A549 (cell line): ENCODE measurements around the gene ARHGEF37.

ENCODE experiments used
- CHD2 ChIP-seq: fragments of 150-350 bp; IDR thresholded peaks from 2 replicates; pipeline ENCODE4 v1.6.1; 2014; ENCODE audit warnings: low read length; ENCODE audit not compliant: partially characterized antibody
- CHD4 ChIP-seq: fragments of 200-600 bp; sonication (generic); IDR thresholded peaks from 2 replicates; pipeline ENCODE4 v1.6.1; 2016; ENCODE audit warnings: antibody characterized with exemption, mild to moderate bottlenecking, borderline replicate concordance
- EP300 ChIP-seq, 2 experiments: fragments of >200 bp; sonication (Bioruptor Twin); formaldehyde crosslinking; IDR thresholded peaks; 2 replicates in 1 of 2; 3 replicates in 1 of 2; pipeline ENCODE4 v1.6.1; 2016 to 2017
- HDAC2 ChIP-seq: fragments of 200-600 bp; sonication (generic); IDR thresholded peaks from 2 replicates; pipeline ENCODE4 v1.6.1; 2016
- POLR2A ChIP-seq: IDR thresholded peaks from 2 replicates; pipeline ENCODE4 v1.6.1; 2012; ENCODE audit warnings: mild to moderate bottlenecking, low read length
- RAD21 ChIP-seq, 2 experiments: fragments of >200 bp in 1 of 2; sonication (Bioruptor Twin) in 1 of 2; formaldehyde crosslinking in 1 of 2; IDR thresholded peaks in 1 of 2; conservative IDR thresholded peaks in 1 of 2; 2 replicates in 1 of 2; 3 replicates in 1 of 2; pipeline ENCODE4 v1.6.1; 2012 to 2018; ENCODE audit warnings: inconsistent platforms in 1 of 2
- RARB ChIP-seq: fragments of 250-450 bp; sonication (Bioruptor Pico); IDR thresholded peaks from 2 replicates; pipeline ENCODE4 v1.8.0; 2021; ENCODE audit warnings: mild to moderate bottlenecking, moderate library complexity
- RCOR1 ChIP-seq: fragments of 150-350 bp; IDR thresholded peaks from 2 replicates; pipeline ENCODE4 v1.6.1; 2014; ENCODE audit warnings: antibody characterized with exemption, low read length, low read depth
- TF ChIP-seq, protein P1 (sequence below): fragments of >200 bp; sonication (Bioruptor Twin); formaldehyde crosslinking; IDR thresholded peaks from 3 replicates; pipeline ENCODE4 v1.5.1; 2016
- TF ChIP-seq, protein P2 (sequence below): fragments of 450-650 bp; IDR thresholded peaks from 2 replicates; pipeline ENCODE4 v1.6.1; 2014; ENCODE audit warnings: antibody characterized with exemption
- TF ChIP-seq, protein P3 (sequence below): fragments of 200-600 bp; sonication (generic); IDR thresholded peaks from 2 replicates; pipeline ENCODE4 v1.6.1; 2016; ENCODE audit warnings: antibody characterized with exemption, mild to moderate bottlenecking, moderate library complexity

DNA sequence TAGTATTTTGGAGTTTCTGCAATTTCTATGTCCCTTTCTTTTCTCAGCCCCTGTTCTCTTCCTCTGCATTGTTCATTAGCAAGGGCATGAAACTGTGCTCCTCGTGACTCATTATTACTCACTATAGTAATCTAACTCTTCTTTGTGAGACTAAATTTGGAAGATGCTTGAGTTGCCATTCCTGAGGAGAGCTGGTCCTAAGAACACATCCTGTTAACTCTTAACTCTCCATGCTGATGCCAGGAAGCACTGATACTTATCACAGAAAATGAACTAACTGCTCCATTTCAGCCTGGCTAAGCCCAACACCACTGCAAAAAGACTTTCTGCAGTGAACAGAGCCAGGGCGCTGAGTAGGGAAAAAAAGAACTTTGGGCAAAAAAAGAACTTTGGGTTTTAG, 19.4 kb upstream of the ARHGEF37 start:
- TF ChIP-seq, protein P1, sequence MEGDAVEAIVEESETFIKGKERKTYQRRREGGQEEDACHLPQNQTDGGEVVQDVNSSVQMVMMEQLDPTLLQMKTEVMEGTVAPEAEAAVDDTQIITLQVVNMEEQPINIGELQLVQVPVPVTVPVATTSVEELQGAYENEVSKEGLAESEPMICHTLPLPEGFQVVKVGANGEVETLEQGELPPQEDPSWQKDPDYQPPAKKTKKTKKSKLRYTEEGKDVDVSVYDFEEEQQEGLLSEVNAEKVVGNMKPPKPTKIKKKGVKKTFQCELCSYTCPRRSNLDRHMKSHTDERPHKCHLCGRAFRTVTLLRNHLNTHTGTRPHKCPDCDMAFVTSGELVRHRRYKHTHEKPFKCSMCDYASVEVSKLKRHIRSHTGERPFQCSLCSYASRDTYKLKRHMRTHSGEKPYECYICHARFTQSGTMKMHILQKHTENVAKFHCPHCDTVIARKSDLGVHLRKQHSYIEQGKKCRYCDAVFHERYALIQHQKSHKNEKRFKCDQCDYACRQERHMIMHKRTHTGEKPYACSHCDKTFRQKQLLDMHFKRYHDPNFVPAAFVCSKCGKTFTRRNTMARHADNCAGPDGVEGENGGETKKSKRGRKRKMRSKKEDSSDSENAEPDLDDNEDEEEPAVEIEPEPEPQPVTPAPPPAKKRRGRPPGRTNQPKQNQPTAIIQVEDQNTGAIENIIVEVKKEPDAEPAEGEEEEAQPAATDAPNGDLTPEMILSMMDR, result no peak
- TF ChIP-seq, protein P2, sequence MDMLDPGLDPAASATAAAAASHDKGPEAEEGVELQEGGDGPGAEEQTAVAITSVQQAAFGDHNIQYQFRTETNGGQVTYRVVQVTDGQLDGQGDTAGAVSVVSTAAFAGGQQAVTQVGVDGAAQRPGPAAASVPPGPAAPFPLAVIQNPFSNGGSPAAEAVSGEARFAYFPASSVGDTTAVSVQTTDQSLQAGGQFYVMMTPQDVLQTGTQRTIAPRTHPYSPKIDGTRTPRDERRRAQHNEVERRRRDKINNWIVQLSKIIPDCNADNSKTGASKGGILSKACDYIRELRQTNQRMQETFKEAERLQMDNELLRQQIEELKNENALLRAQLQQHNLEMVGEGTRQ, result no peak; the same call in 1 of the 2 replicates
- TF ChIP-seq RAD21 (conservative IDR thresholded peaks at IDR 0.05 in 1 of 2, IDR thresholded peaks at IDR 0.05 in 1 of 2) (peak in 1 of 2 experiments; percentile 12; a peak in 1 of 5 replicates), RARB (CRISPR knock-in tag) (no peak), EP300 (IDR thresholded peaks at IDR 0.05) (no peak), POLR2A (no peak), HDAC2 (no peak), CHD2 (no peak), CHD4 (no peak), RCOR1 (no peak)
- TF ChIP-seq, protein P3, sequence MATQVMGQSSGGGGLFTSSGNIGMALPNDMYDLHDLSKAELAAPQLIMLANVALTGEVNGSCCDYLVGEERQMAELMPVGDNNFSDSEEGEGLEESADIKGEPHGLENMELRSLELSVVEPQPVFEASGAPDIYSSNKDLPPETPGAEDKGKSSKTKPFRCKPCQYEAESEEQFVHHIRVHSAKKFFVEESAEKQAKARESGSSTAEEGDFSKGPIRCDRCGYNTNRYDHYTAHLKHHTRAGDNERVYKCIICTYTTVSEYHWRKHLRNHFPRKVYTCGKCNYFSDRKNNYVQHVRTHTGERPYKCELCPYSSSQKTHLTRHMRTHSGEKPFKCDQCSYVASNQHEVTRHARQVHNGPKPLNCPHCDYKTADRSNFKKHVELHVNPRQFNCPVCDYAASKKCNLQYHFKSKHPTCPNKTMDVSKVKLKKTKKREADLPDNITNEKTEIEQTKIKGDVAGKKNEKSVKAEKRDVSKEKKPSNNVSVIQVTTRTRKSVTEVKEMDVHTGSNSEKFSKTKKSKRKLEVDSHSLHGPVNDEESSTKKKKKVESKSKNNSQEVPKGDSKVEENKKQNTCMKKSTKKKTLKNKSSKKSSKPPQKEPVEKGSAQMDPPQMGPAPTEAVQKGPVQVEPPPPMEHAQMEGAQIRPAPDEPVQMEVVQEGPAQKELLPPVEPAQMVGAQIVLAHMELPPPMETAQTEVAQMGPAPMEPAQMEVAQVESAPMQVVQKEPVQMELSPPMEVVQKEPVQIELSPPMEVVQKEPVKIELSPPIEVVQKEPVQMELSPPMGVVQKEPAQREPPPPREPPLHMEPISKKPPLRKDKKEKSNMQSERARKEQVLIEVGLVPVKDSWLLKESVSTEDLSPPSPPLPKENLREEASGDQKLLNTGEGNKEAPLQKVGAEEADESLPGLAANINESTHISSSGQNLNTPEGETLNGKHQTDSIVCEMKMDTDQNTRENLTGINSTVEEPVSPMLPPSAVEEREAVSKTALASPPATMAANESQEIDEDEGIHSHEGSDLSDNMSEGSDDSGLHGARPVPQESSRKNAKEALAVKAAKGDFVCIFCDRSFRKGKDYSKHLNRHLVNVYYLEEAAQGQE, result no peak
